ENCODE measurements around the gene MTA1.

Gene MTA1

GRCh38 chr14:105466531-105467248 is 47.1 kb downstream of the MTA1 start:
- peaks cover 68% of the 10 kb centered on the region for H3K36me3 ChIP-seq (ENCODE audit: insufficient read depth, low read depth, low read length)
- no peaks in the 10 kb centered on the region; the same call in 1 of the 2 replicates for H3K4me1 ChIP-seq (ENCODE audit: insufficient read depth, low read length)

GRCh38 chr14:105467249-105467941 is 47.8 kb downstream of the MTA1 start:
- Histone ChIP-seq H3K27me3 (ENCODE audit: insufficient read depth, low read length) (no peaks in the 10 kb centered on the region), H3K9me3 (ENCODE audit: insufficient read depth, low read depth, low read length) (no peaks in the 10 kb centered on the region), H3K27ac (ENCODE audit: low read length) (no peak overlapping the region), H3K4me3 (ENCODE audit: low read length) (no peak overlapping the region), H3K36me3 (ENCODE audit: insufficient read depth, low read depth, low read length) (peaks cover 61% of the 10 kb centered on the region), H3K9ac (ENCODE audit: low read depth, low read length) (no peak overlapping the region), H3K4me1 (ENCODE audit: insufficient read depth, low read length) (no peaks in the 10 kb centered on the region; the same call in 1 of the 2 replicates)

More at GRCh38 chr14:105466531-105467248, 47.1 kb downstream of the MTA1 start:
- Histone ChIP-seq H3K27me3 (ENCODE audit: insufficient read depth, low read length) (no peaks in the 10 kb centered on the region), H3K27ac (ENCODE audit: low read length) (no peak overlapping the region), H3K4me3 (ENCODE audit: low read length) (no peak overlapping the region), H3K9ac (ENCODE audit: low read depth, low read length) (no peak overlapping the region), H3K9me3 (ENCODE audit: insufficient read depth, low read depth, low read length) (no peaks in the 10 kb centered on the region)

DNA sequence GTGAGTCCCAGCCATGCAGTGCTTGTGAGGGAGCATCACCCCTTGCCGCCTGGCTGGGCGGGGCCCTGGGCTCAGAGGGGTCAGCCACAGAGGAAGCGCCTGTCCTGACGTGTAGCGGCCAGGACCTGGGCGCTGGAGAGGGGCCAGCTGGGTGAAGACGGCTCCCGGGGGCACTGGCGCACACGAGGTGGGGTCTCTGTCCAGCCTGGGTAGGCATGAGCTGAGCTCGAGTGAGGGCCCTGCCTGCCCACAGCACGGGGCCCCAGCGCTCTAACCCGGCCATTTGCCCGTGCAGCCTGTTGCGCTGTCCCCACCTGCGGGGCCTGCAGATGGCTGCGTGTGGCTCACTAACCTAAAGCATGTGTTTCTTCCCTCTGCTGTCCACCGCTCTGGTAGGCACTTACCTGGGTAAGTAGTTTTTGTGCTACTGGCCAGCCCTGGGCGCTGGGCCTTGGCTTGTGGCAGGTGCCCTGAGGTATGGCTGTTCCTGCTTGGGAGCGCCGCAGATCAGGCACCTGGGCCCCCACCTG is 48.4 kb downstream of the MTA1 start:
- Histone ChIP-seq H3K36me3 (ENCODE audit: insufficient read depth, low read depth, low read length) (peaks cover 56% of the 10 kb centered on the region), H3K9ac (ENCODE audit: low read depth, low read length) (no peak overlapping the region), H3K9me3 (ENCODE audit: insufficient read depth, low read depth, low read length) (no peaks in the 10 kb centered on the region), H3K4me3 (ENCODE audit: low read length) (no peak overlapping the region), H3K27ac (ENCODE audit: low read length) (no peak overlapping the region), H3K4me1 (ENCODE audit: insufficient read depth, low read length) (no peaks in the 10 kb centered on the region; the same call in 1 of the 2 replicates), H3K27me3 (ENCODE audit: insufficient read depth, low read length) (no peaks in the 10 kb centered on the region)

- Histone ChIP-seq H3K4me3 (ENCODE audit: low read length) (no peak overlapping the region), H3K36me3 (ENCODE audit: insufficient read depth, low read depth, low read length) (peaks cover 49% of the 10 kb centered on the region), H3K4me1 (ENCODE audit: insufficient read depth, low read length) (peaks cover 3% of the 10 kb centered on the region; the same call in 1 of the 2 replicates), H3K9ac (ENCODE audit: low read depth, low read length) (no peak overlapping the region), H3K9me3 (ENCODE audit: insufficient read depth, low read depth, low read length) (no peaks in the 10 kb centered on the region), H3K27ac (ENCODE audit: low read length) (no peak overlapping the region), H3K27me3 (ENCODE audit: insufficient read depth, low read length) (no peaks in the 10 kb centered on the region)
Measured at GRCh38 chr14:105468621-105469241, 49.1 kb downstream of the MTA1 start.

DNA sequence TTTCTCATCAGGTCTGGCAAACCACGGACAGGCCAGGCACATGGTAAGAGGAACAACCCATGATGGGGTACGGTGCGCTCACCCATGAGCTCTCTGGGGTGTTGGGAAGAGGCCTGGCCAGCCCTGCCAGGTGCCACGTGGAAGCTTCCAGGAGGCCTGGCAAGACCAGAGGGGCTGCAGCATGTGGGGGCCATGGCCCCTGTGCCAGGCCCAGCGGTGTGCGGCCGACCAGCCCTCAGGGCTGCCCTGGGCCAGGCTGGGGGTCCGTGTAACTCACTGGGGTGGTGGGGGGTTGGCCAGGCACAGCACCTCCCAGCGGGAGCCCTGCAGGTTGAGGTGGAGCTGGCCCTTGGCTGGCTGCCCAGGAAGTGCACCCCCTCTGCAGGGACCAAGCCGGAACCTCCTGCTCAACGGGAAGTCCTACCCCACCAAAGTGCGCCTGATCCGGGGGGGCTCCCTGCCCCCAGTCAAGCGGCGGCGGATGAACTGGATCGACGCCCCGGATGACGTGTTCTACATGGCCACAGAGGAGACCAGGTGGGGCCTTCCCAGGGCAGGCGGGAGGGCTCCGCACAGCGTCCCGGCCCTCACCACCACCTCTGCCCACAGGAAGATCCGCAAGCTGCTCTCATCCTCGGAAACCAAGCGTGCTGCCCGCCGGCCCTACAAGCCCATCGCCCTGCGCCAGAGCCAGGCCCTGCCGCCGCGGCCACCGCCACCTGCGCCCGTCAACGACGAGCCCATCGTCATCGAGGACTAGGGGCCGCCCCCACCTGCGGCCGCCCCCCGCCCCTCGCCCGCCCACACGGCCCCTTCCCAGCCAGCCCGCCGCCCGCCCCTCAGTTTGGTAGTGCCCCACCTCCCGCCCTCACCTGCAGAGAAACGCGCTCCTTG is 50.1 kb downstream of the MTA1 start:
- Histone ChIP-seq H3K9ac (ENCODE audit: low read depth, low read length) (no peak overlapping the region), H3K4me1 (ENCODE audit: insufficient read depth, low read length) (peaks cover 3% of the 10 kb centered on the region; the same call in 1 of the 2 replicates), H3K36me3 (ENCODE audit: insufficient read depth, low read depth, low read length) (peaks cover 40% of the 10 kb centered on the region), H3K9me3 (ENCODE audit: insufficient read depth, low read depth, low read length) (no peaks in the 10 kb centered on the region), H3K27ac (ENCODE audit: low read length) (no peak overlapping the region), H3K27me3 (ENCODE audit: insufficient read depth, low read length) (peaks cover under 1% of the 10 kb centered on the region; the same call in 1 of the 2 replicates), H3K4me3 (ENCODE audit: low read length) (no peak overlapping the region)

- peaks cover 3% of the 10 kb centered on the region; the same call in 1 of the 2 replicates for H3K4me1 ChIP-seq (ENCODE audit: insufficient read depth, low read length)
Measured at GRCh38 chr14:105470350-105471296, 51.0 kb downstream of the MTA1 start.

DNA sequence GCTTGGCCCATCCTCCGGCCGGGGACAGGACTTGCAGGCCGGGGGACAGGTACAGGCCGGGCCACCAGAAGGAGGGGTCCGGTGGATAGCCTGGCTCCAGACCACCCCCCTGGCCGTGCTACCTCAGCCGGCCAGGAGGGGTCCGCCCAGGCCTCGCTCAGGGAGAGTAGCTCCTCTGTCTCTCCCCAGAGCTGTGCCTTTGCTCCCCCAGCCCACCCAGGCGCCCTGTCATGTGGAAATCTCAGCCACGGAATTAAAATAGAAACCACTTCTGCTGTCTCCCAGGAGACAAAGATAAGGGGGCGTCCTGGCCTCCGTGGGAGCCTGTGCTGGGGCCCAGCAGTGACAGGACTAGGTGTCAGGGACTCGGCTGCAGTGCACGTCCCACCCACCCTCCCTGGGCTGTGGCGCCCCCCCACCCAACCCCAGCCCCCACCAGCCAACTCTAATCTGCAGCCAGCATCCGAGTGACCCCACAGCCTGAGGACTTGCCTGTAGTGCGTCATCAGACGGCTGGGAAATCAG is 51.7 kb downstream of the MTA1 start:
- Histone ChIP-seq H3K9me3 (ENCODE audit: insufficient read depth, low read depth, low read length) (no peaks in the 10 kb centered on the region), H3K4me3 (ENCODE audit: low read length) (no peak overlapping the region), H3K27ac (ENCODE audit: low read length) (no peak overlapping the region), H3K9ac (ENCODE audit: low read depth, low read length) (no peak overlapping the region), H3K27me3 (ENCODE audit: insufficient read depth, low read length) (peaks cover 17% of the 10 kb centered on the region), H3K4me1 (ENCODE audit: insufficient read depth, low read length) (peaks cover 3% of the 10 kb centered on the region; the same call in 1 of the 2 replicates), H3K36me3 (ENCODE audit: insufficient read depth, low read depth, low read length) (peaks cover 27% of the 10 kb centered on the region)

More at GRCh38 chr14:105470350-105471296, 51.0 kb downstream of the MTA1 start:
- peaks cover 10% of the 10 kb centered on the region for H3K27me3 ChIP-seq (ENCODE audit: insufficient read depth, low read length)
- no peak overlapping the region for H3K9ac ChIP-seq (ENCODE audit: low read depth, low read length)
- no peak overlapping the region for H3K27ac ChIP-seq (ENCODE audit: low read length)
- H3K4me3 ChIP-seq (ENCODE audit: low read length): no peak overlapping the region
- H3K36me3 ChIP-seq (ENCODE audit: insufficient read depth, low read depth, low read length): peaks cover 31% of the 10 kb centered on the region
- no peaks in the 10 kb centered on the region for H3K9me3 ChIP-seq (ENCODE audit: insufficient read depth, low read depth, low read length)

DNA sequence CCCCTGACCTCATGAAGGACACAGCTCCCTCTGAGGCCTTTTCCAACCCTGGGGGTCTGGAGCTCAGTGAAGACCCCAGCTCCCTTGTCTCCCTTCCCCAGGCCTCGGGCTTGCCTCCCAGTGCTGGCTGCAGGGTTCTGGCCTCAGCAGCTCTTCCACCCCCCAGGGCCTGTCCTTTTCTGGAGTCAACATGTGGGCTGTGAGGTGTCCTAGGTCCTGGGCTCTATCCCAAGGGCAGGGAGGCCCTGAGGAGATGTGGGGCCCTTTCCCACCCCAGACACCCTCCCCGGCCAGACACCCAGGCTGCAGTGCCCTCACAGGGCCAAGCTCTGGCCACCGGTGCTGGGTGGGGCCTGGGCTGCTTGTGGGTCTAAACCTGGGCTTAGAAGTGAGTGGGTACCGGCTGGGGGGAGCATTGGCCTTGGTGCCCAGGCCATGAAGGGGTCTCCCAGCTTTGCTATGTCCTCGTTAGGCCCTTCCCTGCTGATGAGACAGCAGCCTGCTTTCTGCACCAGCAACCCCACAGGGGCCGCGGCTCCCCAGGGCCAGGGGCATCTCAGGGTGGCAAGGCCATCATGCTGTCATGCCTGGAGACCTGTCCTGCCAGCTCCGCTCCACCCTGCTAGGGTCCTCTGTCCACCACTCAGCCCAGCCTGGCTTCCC is 52.3 kb downstream of the MTA1 start:
- no peak overlapping the region for H3K27ac ChIP-seq (ENCODE audit: low read length)
- H3K27me3 ChIP-seq (ENCODE audit: insufficient read depth, low read length): peaks cover 23% of the 10 kb centered on the region
- no peak overlapping the region for H3K4me3 ChIP-seq (ENCODE audit: low read length)
- no peaks in the 10 kb centered on the region for H3K9me3 ChIP-seq (ENCODE audit: insufficient read depth, low read depth, low read length)
- H3K9ac ChIP-seq (ENCODE audit: low read depth, low read length): no peak overlapping the region
- peaks cover 3% of the 10 kb centered on the region; the same call in 1 of the 2 replicates for H3K4me1 ChIP-seq (ENCODE audit: insufficient read depth, low read length)
- H3K36me3 ChIP-seq (ENCODE audit: insufficient read depth, low read depth, low read length): peaks cover 21% of the 10 kb centered on the region

GRCh38 chr14:105472486-105472991 is 52.9 kb downstream of the MTA1 start:
- Histone ChIP-seq H3K9ac (ENCODE audit: low read depth, low read length) (no peak overlapping the region), H3K4me1 (ENCODE audit: insufficient read depth, low read length) (peaks cover 3% of the 10 kb centered on the region; the same call in 1 of the 2 replicates)

More at GRCh38 chr14:105472486-105472991, 52.9 kb downstream of the MTA1 start:
- Histone ChIP-seq H3K27ac (ENCODE audit: low read length) (no peak overlapping the region), H3K36me3 (ENCODE audit: insufficient read depth, low read depth, low read length) (peaks cover 15% of the 10 kb centered on the region), H3K4me3 (ENCODE audit: low read length) (no peak overlapping the region), H3K27me3 (ENCODE audit: insufficient read depth, low read length) (peaks cover 29% of the 10 kb centered on the region), H3K9me3 (ENCODE audit: insufficient read depth, low read depth, low read length) (no peaks in the 10 kb centered on the region)

Data from iPS-20b (cell line).